ENCODE measurements around the gene GPR68.

- TF ChIP-seq CTCF (IDR thresholded peaks at IDR 0.05; ENCODE audit: poor library complexity) (no peak), EZH2 (IDR thresholded peaks at IDR 0.05; ENCODE audit: borderline replicate concordance) (no peak), EZH2phosphoT487 (IDR thresholded peaks at IDR 0.05; ENCODE audit: low read depth, severe bottlenecking, unreplicated experiment) (no peak)
These were observed 27.7 kb downstream of the GPR68 start for GRCh38 chr14:91216731-91217226.
